ENCODE measurements around the gene TENM4.

Gene TENM4

DNA sequence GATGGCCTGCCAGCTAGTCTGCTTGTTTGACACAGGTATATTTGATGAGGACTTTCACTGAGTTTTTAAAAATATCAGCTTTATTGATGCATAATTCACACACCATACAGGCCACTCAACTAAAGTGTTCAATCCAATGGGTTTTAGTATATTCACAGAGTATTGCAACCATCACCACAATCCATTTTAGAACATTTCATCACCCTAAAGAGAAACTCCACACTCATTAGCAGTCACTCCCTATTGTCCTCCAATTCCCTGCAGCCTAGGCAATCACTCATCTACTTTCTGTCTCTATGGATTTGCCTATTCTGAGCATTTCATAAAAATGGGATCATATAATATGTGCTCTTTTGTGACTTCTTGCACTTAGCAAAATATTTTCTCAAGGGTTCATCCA is 468.2 kb downstream of the TENM4 start:
- no peak for DNase-seq (ENCODE audit: low read depth)

DNA sequence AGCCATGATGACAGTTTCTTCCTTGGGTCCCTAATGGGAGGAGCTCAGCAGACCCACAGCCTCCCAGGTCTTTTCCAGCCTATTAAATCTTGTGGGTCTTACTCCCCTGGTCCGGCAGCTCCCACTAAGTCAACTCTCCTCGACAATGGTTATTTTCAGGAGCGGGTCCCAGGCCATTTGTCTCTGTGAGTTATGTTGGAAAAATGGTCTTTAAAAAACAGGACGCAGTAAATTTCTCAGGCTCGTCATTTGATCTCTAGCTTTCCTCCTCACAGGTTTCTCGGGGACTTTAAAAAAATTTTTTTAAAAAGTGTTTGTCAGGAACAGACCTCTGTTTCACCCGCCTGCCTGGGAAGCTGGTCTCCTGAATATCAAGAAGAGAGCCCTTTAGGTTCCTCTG is 468.7 kb downstream of the TENM4 start:
- DNase-seq (ENCODE audit: low read depth) = no peak

DNA sequence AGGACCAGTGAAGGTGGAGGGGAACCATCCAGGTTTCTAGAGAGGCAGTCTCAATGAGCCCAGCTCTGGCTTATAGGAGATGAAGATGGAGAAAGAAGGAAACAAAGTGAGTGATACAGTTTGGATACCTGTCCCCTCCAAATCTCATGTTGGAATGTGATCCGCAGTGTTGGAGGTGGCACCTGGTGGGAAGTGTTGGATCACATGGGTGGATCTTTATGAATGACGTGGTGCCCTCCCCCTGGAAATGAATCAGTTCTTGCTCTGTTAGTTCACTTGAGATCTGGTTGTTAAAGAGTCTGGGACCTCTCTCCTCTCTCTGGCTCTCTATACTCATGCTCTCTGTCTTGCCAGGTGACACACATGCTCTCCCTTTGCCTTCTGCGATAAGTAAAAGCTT is 473.0 kb downstream of the TENM4 start:
- no peak for DNase-seq (ENCODE audit: low read depth)

DNA sequence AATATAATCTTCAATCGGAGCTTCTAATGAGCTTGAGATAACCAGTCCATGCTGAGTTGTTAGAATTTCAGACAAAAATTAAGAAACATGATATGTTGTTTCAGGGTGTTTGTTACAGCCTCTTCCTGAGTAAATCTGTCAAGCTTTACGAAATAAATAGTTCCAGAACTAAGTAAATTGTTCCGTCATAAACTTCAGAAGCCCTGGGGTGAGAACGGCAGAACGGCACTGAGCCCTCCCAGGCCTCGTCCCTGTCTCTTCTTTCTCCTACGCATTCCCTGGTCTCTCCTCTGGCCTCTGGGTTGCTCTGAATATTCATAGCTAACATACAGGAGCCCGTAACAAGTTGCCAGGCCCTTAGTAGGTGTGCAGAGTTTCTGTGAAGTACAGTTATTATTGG is 475.4 kb downstream of the TENM4 start:
- DNase-seq (ENCODE audit: low read depth) = no peak

DNA sequence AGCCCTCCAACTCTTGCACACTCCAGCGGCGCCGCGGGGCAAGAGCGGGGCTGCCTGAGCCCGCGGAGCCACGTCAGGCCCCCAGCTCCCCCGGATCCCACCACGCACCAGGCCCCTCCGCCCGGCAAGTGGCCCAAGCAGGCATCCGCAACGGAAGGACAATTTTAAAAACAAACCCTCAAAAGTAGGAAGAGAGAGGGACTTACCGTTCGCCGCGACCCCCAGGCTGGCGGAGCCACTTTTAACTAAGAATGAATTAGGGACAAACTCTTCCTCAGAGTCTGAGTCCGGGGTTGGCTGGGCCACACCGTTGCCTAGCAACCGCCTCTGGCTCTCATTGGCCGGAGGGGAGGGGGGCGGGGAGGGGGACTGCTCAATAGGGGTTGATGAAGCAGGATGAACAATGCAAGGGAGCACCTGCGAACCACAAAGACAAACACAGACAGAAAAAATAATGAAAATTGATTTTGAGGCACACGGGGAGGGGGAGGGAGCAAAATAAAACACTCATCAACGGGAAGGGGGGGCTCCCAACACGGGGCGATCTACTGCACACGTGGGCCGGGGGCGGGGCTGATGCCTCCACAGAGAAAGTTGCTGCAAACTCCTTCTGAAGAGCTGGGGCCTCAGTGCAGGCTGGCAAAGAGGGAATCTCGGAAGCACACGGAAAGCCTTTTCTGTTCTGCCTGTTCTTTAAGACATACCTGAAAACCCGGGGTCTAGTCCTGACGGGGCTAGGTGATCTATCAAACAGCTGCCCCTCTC is 478.7 kb downstream of the TENM4 start:
- DNase-seq (ENCODE audit: low read depth) = no peak

DNA sequence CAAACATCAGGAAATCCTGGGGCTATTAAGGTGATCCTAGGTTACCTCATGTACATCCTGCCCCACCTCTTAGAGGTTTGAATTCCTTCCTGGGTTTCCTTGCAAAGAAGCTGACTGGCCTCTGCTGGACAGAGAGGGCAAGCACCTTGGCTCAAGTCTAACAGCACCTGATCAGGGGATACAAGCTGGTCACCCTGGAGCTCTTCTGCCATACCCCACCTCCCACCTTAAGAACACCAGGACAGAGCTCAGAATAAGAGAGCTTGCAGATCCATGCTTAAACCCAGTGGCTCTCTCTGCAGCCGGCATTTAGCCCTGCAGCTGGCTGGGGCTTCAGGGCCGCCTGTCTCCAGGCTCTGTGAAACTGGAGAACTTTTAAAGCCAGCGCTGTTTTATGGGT is 479.6 kb downstream of the TENM4 start:
- DNase-seq (ENCODE audit: low read depth) = no peak

DNA sequence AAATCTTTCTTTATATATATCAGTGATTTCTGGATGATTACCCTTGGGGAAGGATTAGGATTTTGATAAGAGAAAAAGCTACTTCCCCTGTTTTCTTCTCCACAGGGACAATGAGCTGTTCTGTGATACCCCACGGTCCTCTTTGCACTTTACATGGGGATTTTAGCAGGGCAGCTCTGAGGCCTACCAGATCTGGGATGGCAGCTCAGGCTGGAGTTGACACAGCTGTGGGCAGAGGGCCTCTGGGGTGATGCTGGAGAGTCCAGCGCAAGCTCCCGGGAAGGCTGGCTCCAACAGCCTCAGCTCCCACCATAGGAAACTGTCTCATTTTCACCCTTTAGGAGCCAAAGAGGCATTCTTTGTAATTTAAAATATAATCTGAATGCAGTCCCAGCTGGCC is 482.4 kb downstream of the TENM4 start:
- no peak for DNase-seq (ENCODE audit: low read depth)

DNA sequence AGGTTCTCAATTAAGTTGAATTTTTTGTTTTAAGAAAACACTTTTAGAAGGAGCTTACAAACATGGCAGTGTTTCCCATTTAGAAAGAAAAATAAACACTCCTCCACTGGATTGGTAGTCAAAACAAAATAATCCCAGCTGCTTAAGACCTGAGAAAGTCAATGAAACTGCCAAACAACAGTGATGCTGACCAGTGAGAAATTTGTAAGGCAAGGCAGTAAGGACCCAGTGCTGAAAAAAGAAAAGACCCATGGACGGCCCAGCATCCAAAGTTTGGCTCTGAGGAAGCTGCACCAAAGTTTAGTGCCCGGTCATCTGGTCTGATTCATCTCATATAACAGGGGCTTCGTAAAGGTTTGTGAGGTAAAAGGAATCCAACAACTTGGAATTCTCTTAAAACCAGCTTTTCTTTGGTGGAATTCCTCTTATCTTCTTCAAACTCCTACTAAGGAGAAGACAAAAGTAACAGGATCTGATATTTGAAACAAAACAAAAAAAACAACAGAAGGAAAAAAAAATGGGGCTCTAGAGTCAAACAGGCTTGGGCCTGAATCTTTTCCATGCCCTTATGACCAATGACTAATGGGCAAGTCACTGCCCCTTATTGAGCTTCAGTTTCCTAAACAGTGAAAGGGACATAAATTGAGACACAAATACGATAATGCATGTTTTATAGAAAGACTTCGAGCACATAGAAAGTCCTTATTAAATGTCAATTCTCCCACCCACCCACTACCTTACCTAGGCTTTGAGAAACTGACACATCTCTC is 483.2 kb downstream of the TENM4 start:
- DNase-seq (ENCODE audit: low read depth) = no peak

DNA sequence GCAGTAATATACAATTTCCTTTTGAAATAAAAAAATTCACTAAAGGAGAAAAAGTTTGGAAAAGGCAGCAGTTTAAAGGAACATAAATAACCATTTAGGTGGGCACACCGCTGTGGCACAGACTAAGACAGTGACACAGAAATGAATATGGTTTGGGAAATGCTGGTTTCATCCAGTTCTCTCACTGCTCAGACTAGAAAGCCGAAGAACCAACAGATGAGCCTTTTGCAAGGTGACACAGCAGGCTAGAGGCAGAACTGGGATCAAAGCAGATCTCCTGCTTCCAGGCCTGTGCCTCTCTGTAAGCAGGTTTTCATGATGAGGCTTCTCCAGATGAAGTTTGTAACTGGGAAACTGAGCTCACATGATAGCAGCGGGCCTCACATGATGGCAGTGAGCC is 486.1 kb downstream of the TENM4 start:
- DNase-seq (ENCODE audit: low read depth) = no peak

DNA sequence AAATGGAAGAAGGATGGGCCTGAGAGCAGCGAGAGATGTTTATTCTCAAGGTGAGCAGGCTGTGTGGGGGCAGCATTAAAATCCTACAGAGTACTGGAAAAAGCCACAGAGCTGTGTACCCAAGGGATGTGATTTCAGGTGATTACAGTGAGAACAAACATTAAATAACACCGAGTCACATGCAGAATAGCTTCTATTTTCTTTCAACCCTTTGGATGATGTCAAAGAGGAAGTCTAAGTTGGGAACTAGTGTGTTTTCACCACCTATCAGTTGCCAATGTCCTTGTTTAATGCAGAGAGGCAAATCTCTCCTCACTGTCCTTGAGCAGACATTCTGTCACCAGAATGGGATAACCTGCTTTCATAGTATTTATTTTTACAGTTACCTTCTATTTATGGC is 486.6 kb downstream of the TENM4 start:
- no peak for DNase-seq (ENCODE audit: low read depth)

DNA sequence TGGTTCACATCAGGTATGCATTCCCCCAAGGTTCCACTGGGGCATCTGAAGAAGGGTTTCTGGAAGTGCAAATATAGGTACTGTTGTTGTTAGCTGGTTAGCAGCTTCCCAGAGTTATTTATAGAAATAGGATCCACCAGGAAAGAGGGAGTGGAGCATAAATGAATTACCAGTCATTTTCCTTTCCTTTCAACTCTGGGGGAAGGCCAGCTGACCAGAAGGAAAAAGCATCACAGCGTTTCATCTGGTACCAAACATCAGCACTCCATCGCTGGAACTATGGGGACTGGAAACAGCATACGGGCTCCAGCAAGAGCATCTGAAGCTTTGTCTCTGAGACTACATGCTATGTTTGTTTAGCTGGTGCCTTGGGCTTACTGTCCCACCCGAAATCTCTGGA is 487.9 kb downstream of the TENM4 start:
- DNase-seq (ENCODE audit: low read depth) = no peak

DNA sequence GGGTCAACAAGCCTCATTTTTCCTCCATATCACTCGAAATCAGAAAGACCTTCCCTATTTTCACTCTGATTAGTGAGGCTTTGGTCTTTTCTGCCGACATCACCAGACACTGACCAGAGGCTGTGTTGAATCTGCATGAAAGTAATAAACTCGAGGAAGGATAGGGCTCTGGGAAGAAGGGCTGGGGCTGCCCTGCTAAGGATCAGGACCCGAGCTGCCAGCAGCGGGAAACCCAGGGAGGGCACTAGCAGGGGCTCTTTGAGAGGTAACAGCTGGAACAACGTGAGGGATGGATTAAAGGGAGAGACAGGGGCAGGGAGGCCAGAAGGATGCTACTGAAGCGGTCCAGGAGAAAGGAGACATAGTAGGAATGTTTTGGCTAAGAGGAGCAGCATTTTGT is 488.7 kb downstream of the TENM4 start:
- no peak for DNase-seq (ENCODE audit: low read depth)

DNA sequence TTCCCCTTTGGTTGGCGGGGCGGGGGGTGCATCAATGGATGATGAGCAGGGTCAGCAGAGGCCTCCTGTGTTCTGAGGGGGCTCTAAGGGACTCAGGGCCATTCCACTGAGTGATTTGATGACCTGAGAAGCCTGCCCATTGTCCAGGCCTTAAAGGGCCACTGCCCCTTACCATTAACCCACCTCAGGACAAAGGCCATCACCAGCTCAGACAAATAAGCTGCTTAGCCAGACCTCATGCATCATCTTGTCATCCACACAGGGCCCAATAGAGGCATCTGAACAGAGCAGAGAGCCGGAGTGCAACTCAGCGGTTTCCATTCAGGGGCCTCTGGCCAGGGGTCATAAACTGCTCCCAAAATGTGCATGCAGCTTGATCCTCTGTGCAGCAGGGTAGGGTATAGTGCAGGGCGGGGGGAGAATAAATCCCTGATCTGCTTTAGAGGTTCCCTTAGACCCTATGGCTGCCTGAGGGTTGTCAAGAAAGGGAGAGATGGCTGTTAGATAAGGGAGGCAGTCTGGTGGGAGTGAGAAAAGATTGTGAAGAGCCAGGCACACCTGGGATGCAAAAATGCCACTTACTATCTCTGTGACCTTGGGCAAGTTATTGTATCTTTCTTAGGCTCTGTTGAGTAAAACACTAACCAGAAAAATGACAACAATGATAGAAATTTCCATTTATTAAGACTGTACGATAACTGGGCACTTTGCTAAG is 490.7 kb downstream of the TENM4 start:
- DNase-seq (ENCODE audit: low read depth) = no peak

DNA sequence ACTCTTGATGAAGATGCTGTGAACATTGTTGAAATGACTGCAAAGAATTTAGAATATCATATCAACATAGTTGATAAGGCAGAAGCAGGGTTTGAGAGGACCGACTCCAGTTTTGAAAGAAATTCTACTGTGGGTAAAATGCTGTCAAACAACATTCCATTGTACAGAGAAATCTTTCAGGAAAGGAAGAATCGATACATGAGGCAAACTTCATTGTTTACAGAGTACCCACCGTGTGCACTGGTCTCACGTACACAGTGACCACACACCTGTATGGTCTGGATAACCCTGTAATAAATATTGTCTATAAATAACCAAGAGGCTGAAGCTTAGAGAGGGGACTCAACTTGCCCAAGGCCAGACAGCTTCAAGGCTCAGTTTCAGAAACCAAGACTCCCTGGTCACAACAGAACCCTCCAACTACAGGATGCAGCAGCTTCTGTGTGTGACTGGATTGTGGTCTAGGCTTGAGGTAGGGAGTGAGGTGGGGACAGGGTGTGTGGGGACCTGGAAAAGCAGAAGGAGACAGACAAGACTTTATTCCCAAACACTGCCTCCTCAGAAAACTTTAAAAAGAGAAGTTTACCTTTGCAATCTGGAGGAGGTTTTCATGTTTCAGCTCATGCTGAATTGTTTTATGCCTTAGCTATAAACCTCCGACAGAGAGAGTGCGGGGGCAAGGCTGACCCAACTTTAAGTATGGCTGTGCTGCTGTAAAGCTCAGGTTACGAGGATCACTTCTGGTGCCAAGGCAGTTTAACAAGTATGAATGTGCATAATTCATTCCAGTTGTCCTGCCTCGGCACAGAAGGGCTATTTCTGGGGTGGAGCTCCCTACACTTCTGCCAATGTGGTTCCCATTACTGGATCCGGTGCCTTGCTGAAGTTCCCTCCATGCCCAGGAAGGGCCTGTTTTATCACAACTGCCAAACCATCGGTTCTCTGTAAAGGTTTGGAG is 493.6 kb downstream of the TENM4 start:
- peak; percentile 60 for DNase-seq (ENCODE audit: low read depth)

DNA sequence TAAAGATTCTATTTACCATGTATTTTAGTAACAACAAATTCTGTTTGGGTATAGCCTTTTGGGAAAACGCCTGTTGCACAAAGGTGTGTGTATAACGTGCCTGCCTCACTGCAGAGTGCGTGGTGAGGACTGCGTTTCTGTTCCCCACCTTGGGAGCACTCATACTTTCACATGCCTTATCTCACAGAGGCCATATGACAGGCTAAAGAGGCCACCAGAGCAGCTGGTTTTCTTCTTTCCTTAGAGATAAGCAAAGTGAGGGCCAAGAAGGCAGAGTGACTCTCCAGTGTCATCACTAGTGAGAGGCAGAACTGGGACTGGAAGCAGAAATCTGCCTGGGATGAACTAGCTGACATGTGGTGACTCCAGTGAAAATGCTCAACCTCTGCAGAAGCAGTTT is 497.0 kb downstream of the TENM4 start:
- no peak for DNase-seq (ENCODE audit: low read depth)

DNA sequence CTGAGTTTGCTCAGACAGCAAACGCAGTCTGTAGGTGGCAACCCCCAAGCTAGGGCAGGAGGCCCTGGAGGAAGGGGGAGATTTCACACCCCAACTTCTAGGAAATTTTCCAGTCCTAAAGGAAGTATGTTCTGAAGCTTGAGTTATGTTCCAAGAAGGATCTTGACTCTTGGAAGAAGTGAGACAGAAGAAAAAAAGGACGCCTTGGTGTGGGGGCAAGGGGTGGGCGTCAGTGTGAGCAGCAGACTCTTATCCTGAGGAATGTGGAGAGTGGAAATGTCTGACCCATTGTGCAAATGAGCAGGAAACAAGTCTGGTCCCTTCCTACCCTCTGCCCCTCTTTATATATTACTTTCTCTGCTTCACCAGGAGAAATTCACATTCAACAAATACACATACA is 497.7 kb downstream of the TENM4 start:
- DNase-seq (ENCODE audit: low read depth) = no peak

DNA sequence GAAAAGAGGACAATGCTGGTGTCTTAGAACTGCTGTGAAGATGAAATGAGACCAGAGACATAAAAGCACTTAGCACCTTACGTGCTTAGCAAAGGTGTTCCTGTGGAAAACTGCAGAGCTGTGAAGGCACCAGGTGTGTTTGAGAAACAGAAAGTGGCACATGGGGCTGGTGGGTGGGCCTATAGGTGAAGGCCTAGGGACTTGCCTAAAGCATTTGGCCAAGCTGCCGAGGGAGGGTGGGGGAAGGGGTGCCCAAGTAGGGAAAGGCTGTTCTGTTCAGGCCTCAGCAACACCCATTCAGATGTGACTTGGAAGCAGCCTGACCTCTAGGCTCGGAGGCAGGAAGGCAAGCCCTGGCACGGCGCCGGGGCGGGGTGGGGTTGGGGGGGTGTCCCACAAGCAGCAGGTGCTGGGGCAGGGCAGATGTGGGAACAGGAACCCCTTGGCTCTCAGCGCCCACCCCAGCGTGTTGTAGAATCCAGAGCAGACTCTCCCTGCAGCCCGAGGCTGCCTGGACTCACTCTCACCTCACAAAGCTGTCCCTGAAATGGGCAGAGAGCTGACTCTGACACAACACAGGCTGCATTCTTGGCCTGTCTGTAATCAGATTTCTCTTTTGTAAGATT is 499.5 kb downstream of the TENM4 start:
- no peak for DNase-seq (ENCODE audit: low read depth)

DNA sequence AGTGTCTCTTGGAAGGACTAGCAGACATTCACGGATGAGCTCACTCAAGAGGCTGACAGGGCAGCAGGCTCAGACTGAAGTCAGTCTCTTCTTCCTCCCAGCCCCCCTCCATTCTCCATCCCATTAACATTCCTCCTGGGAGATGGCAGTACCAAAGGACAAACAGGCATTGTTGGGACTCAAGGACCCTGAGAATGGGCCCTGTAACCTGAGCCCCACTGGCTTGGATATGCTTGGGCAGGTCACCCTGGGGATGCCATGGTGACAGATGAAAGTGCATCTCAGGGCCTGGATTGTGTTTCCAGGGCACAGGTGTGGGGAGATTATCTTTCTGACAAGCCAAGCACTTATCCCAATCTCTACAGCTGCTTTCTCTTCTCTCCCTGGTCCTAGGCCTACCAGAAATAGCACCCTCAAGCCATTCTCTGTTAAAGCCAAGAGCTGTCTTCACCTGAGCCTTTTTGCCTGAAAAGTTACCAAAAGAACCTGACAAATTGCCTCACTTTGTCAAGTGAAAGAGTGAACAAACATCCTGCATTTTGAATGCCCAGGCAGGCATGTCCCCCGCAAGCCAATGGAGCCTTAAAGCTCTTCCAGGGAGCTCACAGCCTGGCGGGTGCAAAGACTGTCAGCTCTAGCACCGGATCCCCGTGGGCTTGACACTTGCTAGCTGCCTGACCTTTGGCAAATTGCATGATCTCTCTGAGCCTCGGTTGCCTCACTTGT is 500.2 kb downstream of the TENM4 start:
- no peak for DNase-seq (ENCODE audit: low read depth)

DNA sequence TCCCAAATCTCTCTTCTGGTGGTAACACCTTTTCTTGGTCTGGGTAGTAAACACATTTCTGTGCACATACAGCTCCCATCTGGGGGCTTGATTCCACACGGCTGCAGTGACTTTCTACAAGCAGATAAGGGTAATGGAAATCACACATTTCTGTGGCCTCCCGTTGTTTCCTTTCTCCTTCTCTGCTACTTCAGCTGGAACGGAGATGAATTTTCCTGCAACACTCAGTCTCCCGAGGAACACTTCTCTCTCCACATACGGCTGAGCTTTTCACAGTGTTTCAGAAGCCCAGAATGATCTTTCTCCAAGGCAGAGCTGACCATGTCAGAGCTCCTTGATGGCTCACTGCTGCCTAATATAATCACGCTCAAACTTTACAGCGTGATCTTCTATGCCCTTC is 501.9 kb downstream of the TENM4 start:
- DNase-seq (ENCODE audit: low read depth) = no peak

DNA sequence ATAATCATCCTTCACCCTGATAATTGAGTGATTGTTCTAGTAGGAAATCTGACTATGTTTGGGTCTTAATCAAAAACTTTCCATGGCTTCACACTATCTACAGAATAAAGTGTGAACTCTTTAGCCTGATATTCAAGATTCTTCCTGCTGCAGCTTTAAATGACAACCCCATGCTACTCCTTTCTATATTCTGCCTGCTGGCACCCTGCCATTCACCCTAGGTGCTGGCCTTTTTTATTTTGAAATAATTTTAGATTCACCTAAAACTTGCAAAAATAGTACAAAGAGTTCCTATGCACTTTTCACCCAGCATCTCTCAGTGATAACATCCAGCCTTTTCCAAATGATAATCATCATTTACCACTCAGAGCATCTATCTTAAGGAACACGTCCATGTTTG is 502.8 kb downstream of the TENM4 start:
- DNase-seq (ENCODE audit: low read depth) = no peak
